Stomach (tissue), 4 donors: ENCODE results near the gene LANCL1.

ENCODE experiments used
- CTCF ChIP-seq, 7 experiments: fragments of 450-650 bp in 4 of 7; fragments of 200-600 bp in 3 of 7; sonication (generic) in 3 of 7; IDR thresholded peaks; one replicate each; pipeline ENCODE4 v1.5.1; 2016 to 2019; ENCODE audit warnings: antibody characterized with exemption in 7 of 7, control low read depth in 2 of 7, mild to moderate bottlenecking in 1 of 7
- EP300 ChIP-seq: sonication (generic); formaldehyde crosslinking; IDR thresholded peaks from one replicate; pipeline ENCODE4 v1.6.1; 2017; ENCODE audit warnings: antibody characterized with exemption
- POLR2A ChIP-seq, 4 donors: fragments of 450-650 bp; IDR thresholded peaks; one replicate each; pipeline ENCODE4 v1.6.1; 2016; ENCODE audit warnings: antibody characterized with exemption in 4 of 4, control low read depth in 2 of 4, mild to moderate bottlenecking in 1 of 4, moderate library complexity in 1 of 4
- POLR2AphosphoS5 ChIP-seq, 3 donors: sonication (generic); formaldehyde crosslinking; IDR thresholded peaks; one replicate each; pipeline ENCODE4 v1.6.1; 2016; ENCODE audit warnings: antibody characterized with exemption in 3 of 3

- TF ChIP-seq CTCF (IDR thresholded peaks at IDR 0.05) (no peak), EP300 (no peak), POLR2AphosphoS5 (IDR thresholded peaks at IDR 0.05) (no peak), POLR2A (IDR thresholded peaks at IDR 0.05) (no peak)
Measured at GRCh38 chr2:210421916-210422315, 54.6 kb downstream of the LANCL1 start.
